Measurements from ENCODE around the gene TACC2.

- no peak for TF ChIP-seq EZH2 (IDR thresholded peaks at IDR 0.05; ENCODE audit: insufficient read depth, poor library complexity, severe bottlenecking)
- TF ChIP-seq EZH2phosphoT487 (IDR thresholded peaks at IDR 0.05; ENCODE audit: insufficient read depth, low read depth) = no peak
These were observed 134.2 kb downstream of the TACC2 start for GRCh38 chr10:122123186-122123585.
